Lung (tissue), 16 donors: Measurements from ENCODE around the gene PTCHD4. TPM values are rescaled to one million over a fixed set of nuclear protein-coding genes. Genes with fewer than 3 reads are reported as not detected.
A peak's percentile ranks its signal among the peaks of the same experiment; 100 is the strongest.

Source experiments
- ATAC-seq: fragments of 200-7000 bp; cut with Tn5 transposase; one replicate; pipeline ENCODE4 v1.9.1; 2020; ENCODE audit warnings: moderate number of reproducible peaks; ENCODE audit not compliant: insufficient read depth, low FRiP score
- DNase-seq, 3 donors: peaks; one replicate each; pipeline ENCODE4 v3.0.0-alpha.2; 2013 to 2017
- H3K27ac ChIP-seq, 2 donors: one replicate each; pipeline ENCODE4 v1.5.1; 2013; ENCODE audit warnings: mild to moderate bottlenecking in 2 of 2, moderate library complexity in 2 of 2, control low read depth in 1 of 2, inconsistent platforms in 1 of 2, low read depth in 1 of 2, low read length in 1 of 2
- H3K27me3 ChIP-seq, 3 donors: one replicate each; pipeline ENCODE4 v1.5.1; 2013; ENCODE audit warnings: low read length in 2 of 3; ENCODE audit not compliant: control insufficient read depth in 3 of 3, insufficient read depth in 3 of 3
- H3K36me3 ChIP-seq, 4 donors: one replicate each; pipeline ENCODE4 v1.5.1; 2013; ENCODE audit warnings: low read length in 4 of 4, mild to moderate bottlenecking in 1 of 4, moderate library complexity in 1 of 4; ENCODE audit not compliant: control insufficient read depth in 4 of 4, insufficient read depth in 4 of 4
- H3K4me1 ChIP-seq, 5 donors: one replicate each; pipeline ENCODE4 v1.5.1; 2013; ENCODE audit warnings: low read length in 5 of 5, mild to moderate bottlenecking in 2 of 5, moderate library complexity in 1 of 5; ENCODE audit not compliant: control insufficient read depth in 5 of 5, insufficient read depth in 5 of 5
- H3K4me3 ChIP-seq: one replicate; pipeline ENCODE4 v1.5.1; 2013; ENCODE audit warnings: mild to moderate bottlenecking, control low read depth, moderate library complexity
- H3K9ac ChIP-seq, 2 donors: one replicate each; pipeline ENCODE4 v1.5.1; 2013; ENCODE audit warnings: low read length in 2 of 2, control low read depth in 1 of 2; ENCODE audit not compliant: insufficient read depth in 1 of 2
- H3K9me3 ChIP-seq, 4 donors: one replicate each; pipeline ENCODE4 v1.5.1; 2013; ENCODE audit warnings: low read length in 3 of 4, mild to moderate bottlenecking in 1 of 4, moderate library complexity in 1 of 4; ENCODE audit not compliant: control insufficient read depth in 4 of 4, insufficient read depth in 3 of 4
- WGBS, 2 donors: extraction: QIAGEN DNeasy Blood & Tissue Kit; methylation state at CpG; one replicate each; pipeline ENCODE4 v1.1.7; 2013; 5-methylcytosine and 5-hydroxymethylcytosine counted together
- long read RNA-seq, 5 donors: transcript quantifications; one replicate each; lab custom pipeline, GENCODE V29; 2026
- polyA plus RNA-seq, 2 donors: library from polyadenylated mRNA; stranded (reverse); fragments of 200-250 nt; gene quantifications; one replicate each; pipeline ENCODE4 v1.2.1, GENCODE V29; 2013
- total RNA-seq, 2 donors: library from RNA; depleted of rRNA in 1 of 2; stranded (reverse); fragments of >200 nt in 1 of 2; gene quantifications; one replicate each; pipeline ENCODE4 v1.2.1, GENCODE V29; 2014 to 2021
- TF ChIP-seq, protein P1 (sequence below): IDR thresholded peaks from 2 replicates; pipeline ENCODE4 v1.5.1; 2012; ENCODE audit warnings: mild to moderate bottlenecking; ENCODE audit errors: control extremely low read depth, extremely low read depth
- donor health status: control.
- donor health status: control.
- donor health status: Bipolar disorder and iron deficiency.
- donor health status: healthy.
- donor health status: DM: yes; HTN: yes; CAD: no.

PTCHD4 gene
- total RNA-seq (under 1 TPM; 0.31 to 0.52 TPM), polyA plus RNA-seq (under 1 TPM; 0.03 to 0.12 TPM)
- long read RNA-seq, donor 1, result 0 reads
- long read RNA-seq, donor 2, result 0 reads
- long read RNA-seq, donor 3, result 0 reads
- long read RNA-seq, donor 4, result 0 reads
- long read RNA-seq, donor 5, result 0 reads

- no peak for DNase-seq
- TF ChIP-seq, protein P1, sequence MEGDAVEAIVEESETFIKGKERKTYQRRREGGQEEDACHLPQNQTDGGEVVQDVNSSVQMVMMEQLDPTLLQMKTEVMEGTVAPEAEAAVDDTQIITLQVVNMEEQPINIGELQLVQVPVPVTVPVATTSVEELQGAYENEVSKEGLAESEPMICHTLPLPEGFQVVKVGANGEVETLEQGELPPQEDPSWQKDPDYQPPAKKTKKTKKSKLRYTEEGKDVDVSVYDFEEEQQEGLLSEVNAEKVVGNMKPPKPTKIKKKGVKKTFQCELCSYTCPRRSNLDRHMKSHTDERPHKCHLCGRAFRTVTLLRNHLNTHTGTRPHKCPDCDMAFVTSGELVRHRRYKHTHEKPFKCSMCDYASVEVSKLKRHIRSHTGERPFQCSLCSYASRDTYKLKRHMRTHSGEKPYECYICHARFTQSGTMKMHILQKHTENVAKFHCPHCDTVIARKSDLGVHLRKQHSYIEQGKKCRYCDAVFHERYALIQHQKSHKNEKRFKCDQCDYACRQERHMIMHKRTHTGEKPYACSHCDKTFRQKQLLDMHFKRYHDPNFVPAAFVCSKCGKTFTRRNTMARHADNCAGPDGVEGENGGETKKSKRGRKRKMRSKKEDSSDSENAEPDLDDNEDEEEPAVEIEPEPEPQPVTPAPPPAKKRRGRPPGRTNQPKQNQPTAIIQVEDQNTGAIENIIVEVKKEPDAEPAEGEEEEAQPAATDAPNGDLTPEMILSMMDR, result no peak
- no peak within 1 kb of the TSS for H3K9ac ChIP-seq
- H3K9me3 ChIP-seq, result no peaks in the 10 kb centered on the region
- H3K4me1 ChIP-seq, result peaks cover 0 to 3% (median 0%) of the 10 kb centered on the region in 5 donors
- no peaks in the 10 kb centered on the region for H3K36me3 ChIP-seq
- ATAC-seq, result peak; percentile 19
- 51 to 52% methylated on average over 1 of the region's 1 CpG for WGBS, 2 donors
- H3K27me3 ChIP-seq, result no peaks in the 10 kb centered on the region
- H3K4me3 ChIP-seq, result no peak within 1 kb of the TSS
- H3K27ac ChIP-seq, result no peak within 1 kb of the TSS
These were observed at the start of gene PTCHD4 for GRCh38 chr6:48111143-48111506. Gene PTCHD4 (minus strand): TSS chr6:48111197. CDS start chr6:48068957, 42,240 bp downstream.

GRCh38 chr6:48151142-48151541 is 40.1 kb upstream of the PTCHD4 start:
- Histone ChIP-seq H3K9me3 (peaks cover 0 to 10% (median 7%) of the 10 kb centered on the region in 4 donors), H3K27me3 (no peaks in the 10 kb centered on the region), H3K4me1 (no peaks in the 10 kb centered on the region), H3K9ac (no peak overlapping the region), H3K36me3 (no peaks in the 10 kb centered on the region), H3K4me3 (no peak overlapping the region), H3K27ac (no peak overlapping the region)
- TF ChIP-seq, protein P1, result no peak
- DNase-seq (no peak), ATAC-seq (no peak)
- 88 to 90% methylated on average over 2 of the region's 2 CpGs for WGBS, 2 donors

DNA sequence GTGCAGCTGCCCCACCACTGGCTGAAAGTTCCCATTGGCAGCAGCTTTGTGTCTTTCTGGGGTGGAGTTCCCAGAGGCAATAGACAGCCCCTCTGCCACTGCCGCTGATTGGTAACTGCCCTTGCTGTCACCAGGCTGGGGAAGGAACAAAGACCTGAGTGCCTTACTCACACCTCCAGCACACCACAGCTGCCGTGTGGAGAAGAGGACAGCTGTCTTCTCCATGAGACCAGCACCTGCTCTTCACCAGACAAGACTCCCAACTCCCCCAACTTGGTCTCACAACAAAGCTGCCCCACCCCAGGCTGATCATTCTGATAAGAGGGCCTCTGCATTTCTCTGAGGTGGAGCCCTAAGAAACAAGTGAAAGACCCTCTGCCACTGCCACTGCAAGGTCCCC is 39.7 kb upstream of the PTCHD4 start:
- Histone ChIP-seq H3K4me1 (no peaks in the 10 kb centered on the region), H3K4me3 (no peak overlapping the region), H3K27me3 (no peaks in the 10 kb centered on the region), H3K27ac (no peak overlapping the region), H3K36me3 (no peaks in the 10 kb centered on the region), H3K9ac (no peak overlapping the region), H3K9me3 (peaks cover 0 to 10% (median 7%) of the 10 kb centered on the region in 4 donors)
- 93 to 100% methylated on average over 2 of the region's 2 CpGs for WGBS, 2 donors
- no peak for DNase-seq
- TF ChIP-seq, protein P1, result no peak
- ATAC-seq, result no peak

GRCh38 chr6:48147051-48147450 is 36.1 kb upstream of the PTCHD4 start:
- no peaks in the 10 kb centered on the region for H3K27me3 ChIP-seq
- DNase-seq, result no peak
- peaks cover 0 to 8% (median 0%) of the 10 kb centered on the region in 5 donors for H3K4me1 ChIP-seq
- no peak for ATAC-seq
- H3K9ac ChIP-seq, result no peak overlapping the region
- peaks cover 0 to 5% (median 2%) of the 10 kb centered on the region in 4 donors for H3K9me3 ChIP-seq
- no peaks in the 10 kb centered on the region for H3K36me3 ChIP-seq
- TF ChIP-seq, protein P1, result no peak
- H3K27ac ChIP-seq, result no peak overlapping the region
- H3K4me3 ChIP-seq, result no peak overlapping the region
